GM12865 (cell line): ENCODE data around the gene GRIN1.
"Not testable (repeated sequence)": the region's sequence is repeated elsewhere in the genome, so short reads cannot be mapped to it uniquely, and the experiment has no call there.

Source experiments
- DNase-seq: peaks from one replicate; pipeline ENCODE4 v3.0.0; 2010; ENCODE audit warnings: low read depth
- H3K4me3 ChIP-seq: 2 replicates; pipeline ENCODE4 v1.5.1; 2011; ENCODE audit warnings: mild to moderate bottlenecking, low read depth, low read length, control low read depth
- CTCF ChIP-seq: IDR thresholded peaks from 2 replicates; pipeline ENCODE4 v1.5.1; 2011; ENCODE audit warnings: low read length, control low read depth, low read depth, inconsistent platforms; ENCODE audit not compliant: insufficient read depth; ENCODE audit errors: missing control alignments

Gene GRIN1

GRCh38 chr9:137128158-137128861 is 10.6 kb upstream of the GRIN1 start:
- no peak for DNase-seq
- TF ChIP-seq CTCF, result no peak
- H3K4me3 ChIP-seq, result peak overlapping the region; percentile 78

DNA sequence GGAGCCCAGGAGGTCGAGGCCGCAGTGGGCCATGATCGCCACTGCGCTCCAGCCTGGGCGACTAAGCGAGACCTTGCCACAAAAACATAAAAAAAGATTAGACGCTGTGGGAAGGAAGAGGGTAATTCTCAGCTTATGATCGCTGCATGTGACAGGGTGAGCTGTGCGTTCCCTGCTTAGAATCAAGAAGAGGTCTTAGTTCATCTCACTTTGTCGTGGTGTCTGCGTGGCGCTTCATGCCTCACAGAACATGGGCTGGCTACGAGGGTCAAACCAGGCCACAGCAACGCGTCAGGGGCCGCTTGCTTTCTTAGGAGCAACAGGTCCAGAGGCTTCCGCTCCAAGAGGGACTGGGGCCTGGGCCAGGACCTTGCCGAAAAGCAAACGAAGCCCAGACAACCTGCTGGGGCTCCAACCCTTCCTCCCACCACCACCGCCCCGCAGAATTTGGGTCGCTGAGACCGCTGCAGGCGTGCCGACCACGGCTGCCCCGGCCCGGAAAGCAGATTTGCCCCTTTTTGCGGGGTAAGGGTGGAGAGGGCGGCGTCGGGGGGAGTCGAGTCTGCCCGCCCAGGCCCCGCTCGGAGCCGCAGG is 10.0 kb upstream of the GRIN1 start:
- DNase-seq, result peak; percentile 49
- TF ChIP-seq CTCF, result no peak

DNA sequence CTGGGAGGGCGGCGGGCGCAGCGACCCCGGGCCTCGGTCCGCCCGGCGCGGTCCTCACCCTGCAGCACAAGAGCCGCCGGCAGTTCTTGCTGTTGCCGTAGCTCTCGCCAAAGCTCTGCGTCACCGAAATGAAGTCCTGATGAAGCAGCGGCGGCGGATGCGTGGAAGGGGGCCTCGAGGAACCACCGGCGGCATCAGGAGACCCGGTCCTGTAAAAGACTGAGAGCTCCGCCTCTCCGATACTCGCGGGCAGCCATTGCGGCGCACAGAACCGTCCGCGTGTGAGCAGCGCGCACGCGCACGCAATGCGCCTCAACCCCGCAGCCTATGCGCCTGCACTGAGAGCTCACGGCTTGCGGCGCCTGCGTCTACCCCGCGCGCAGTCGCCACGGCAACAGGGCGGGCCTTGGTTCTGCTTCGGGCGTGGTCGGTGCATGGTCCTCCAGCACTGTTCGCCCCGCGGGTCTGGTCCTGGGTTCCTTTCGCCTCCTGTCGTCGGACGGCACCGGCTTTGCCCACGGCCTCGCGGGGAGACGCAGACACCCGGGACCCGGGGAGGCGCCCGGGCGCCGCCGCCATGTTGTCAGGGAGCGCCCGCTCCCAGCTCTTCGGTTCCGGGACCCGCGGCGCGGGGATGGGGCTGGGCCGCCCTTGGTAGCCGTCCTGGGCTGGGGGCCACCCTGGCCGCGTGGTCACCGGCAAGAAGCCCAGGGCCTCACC is 9.3 kb upstream of the GRIN1 start:
- H3K4me3 ChIP-seq, result peak overlapping the region; percentile 78
- DNase-seq, result peak; percentile 95
- TF ChIP-seq CTCF, result no peak

More for the DNA sequence above, 10.0 kb upstream of the GRIN1 start:
- peak overlapping the region; percentile 78 for H3K4me3 ChIP-seq

DNA sequence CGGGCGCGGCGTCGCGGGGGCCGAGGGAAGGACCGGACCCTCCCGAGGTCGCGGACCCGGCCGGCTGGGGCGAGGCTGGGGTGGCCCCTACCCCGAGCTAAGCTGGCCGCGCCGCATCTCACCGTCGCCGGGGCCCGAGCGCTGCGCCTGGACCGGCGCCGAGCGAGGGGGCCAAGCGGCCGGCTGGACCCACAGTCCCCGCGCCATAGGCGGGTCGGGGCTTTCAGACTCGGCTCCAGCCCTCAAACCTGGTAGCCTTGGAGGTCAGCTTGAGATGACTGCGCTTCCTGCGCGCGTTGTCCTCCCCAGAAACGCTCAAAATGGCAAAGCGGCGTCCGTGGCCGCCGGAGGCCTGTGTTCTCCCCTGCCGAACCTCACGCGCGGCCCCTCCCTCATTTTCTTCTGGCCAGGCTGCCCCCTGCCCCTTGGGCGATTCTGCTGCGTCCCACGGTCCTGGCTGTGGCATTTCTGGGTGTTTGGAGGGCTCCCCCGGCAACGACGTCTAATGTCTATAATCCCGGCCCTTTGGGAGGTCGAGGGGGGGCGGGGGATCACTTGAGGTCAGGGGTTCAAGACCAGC is 8.7 kb upstream of the GRIN1 start:
- DNase-seq, result no peak

DNA sequence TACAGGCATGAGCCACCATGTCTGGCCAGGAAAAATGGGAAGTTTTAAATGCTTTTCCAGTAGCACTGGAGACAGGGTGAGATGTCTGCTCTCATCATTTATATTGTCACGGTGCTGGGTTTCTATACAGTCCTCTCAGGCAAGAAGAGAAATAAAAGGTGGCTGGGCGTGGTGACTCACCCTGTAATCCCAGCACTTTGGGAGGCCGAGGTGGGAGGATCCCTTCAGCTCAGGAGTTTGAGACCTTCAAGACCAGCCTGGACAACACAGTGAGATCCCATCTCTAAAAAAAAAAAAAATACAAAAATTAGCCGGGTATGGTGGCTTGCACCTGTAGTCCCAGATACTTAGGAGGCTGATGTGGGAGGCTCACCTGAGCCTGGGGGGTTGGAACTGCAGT is 4.8 kb upstream of the GRIN1 start:
- no peak for TF ChIP-seq CTCF

More for the DNA sequence above, 8.7 kb upstream of the GRIN1 start:
- peak overlapping the region; percentile 78 for H3K4me3 ChIP-seq
- no peak for TF ChIP-seq CTCF

DNA sequence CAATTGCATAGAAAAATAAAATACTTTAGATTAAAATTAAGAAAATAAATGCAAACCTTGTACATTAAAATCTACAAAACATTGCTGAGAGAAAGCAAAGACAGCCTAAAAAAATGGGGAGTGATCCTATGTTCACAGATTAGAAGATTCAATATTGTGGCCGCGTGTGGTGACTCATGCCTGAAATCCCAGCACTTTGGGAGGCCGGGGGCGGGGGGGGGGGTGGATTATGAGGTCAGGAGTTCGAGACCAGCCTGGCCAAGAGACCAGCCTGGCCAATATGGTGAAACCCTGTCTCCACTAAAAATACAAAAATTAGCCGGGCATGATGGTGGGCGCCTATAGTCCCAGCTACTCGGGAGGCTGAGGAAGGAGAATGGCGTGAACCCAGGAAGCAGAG is 3.8 kb upstream of the GRIN1 start:
- not testable (repeated sequence) for DNase-seq, H3K4me3 ChIP-seq

More for the DNA sequence above, 4.8 kb upstream of the GRIN1 start:
- DNase-seq, result no peak
- no peak overlapping the region for H3K4me3 ChIP-seq

- no peak for TF ChIP-seq CTCF
- H3K4me3 ChIP-seq, result no peak overlapping the region
- peak; percentile 30 for DNase-seq
Observed at GRCh38 chr9:137136261-137136880, 2.6 kb upstream of the GRIN1 start.
